OCI-LY1 (cell line): ENCODE data around the gene MCCD1.

Experiments used
- CTCF ChIP-seq: fragments of 200-600 bp; sonication (generic), shearing (Covaris generic); IDR thresholded peaks from 2 replicates; pipeline ENCODE4 v1.5.1; 2017; ENCODE audit warnings: mild to moderate bottlenecking, antibody characterized with exemption, low read length, moderate library complexity, mixed read lengths
- EZH2 ChIP-seq: fragments of 200-600 bp; sonication (generic), shearing (Covaris generic); IDR thresholded peaks from 2 replicates; pipeline ENCODE4 v1.8.0; 2017; ENCODE audit warnings: borderline replicate concordance, mixed run types, mild to moderate bottlenecking, antibody characterized with exemption, low read length, moderate library complexity, mixed read lengths

DNA sequence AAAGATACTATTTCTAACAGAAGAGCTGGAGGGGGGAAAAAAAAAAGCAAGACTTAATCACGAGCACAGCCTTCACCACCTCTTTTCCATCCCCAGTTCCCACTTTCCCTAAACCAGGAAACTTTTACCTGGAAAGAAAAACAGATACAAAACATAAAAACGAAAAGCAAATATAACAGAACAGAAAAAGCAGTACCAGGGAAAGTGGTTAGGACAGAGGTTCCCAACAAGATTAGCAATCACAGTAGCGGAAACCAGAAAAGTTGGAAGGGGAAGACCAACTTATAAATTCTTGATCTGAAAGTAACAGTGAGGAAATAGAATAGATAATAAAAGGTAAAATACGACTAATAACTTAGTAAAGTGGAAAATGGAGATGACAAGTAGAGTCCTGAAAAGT lies 11.9 kb downstream of the MCCD1 start:
- TF ChIP-seq CTCF, result no peak
- TF ChIP-seq EZH2, result no peak
